ENCODE results near the gene ACO2.
A peak's percentile ranks its signal among the peaks of the same experiment; 100 is the strongest.

ACO2 gene

GRCh38 chr22:41548830-41549211 is 79.9 kb downstream of the ACO2 start:
- no peak for TF ChIP-seq CTCF (IDR thresholded peaks at IDR 0.05; ENCODE audit: low read depth, low read length)
- Histone ChIP-seq H3K4me3 (ENCODE audit: low read depth, low read length) (no peak overlapping the region), H3K27me3 (no peaks in the 10 kb centered on the region), H3K4me1 (peaks cover 3% of the 10 kb centered on the region; the same call in 1 of the 2 replicates), H3K36me3 (no peaks in the 10 kb centered on the region), H3K9me3 (no peaks in the 10 kb centered on the region)
- DNase-seq, result no peak

- no peak for TF ChIP-seq CTCF (IDR thresholded peaks at IDR 0.05; ENCODE audit: low read depth, low read length)
- no peaks in the 10 kb centered on the region for H3K9me3 ChIP-seq
- no peak for DNase-seq
- H3K36me3 ChIP-seq, result no peaks in the 10 kb centered on the region
- H3K4me1 ChIP-seq, result peaks cover 3% of the 10 kb centered on the region
- no peak overlapping the region for H3K4me3 ChIP-seq (ENCODE audit: low read depth, low read length)
- H3K27me3 ChIP-seq, result no peaks in the 10 kb centered on the region
These were observed 82.1 kb downstream of the ACO2 start for GRCh38 chr22:41550952-41551491.

- DNase-seq, result no peak
- Histone ChIP-seq H3K9me3 (no peaks in the 10 kb centered on the region), H3K4me1 (peaks cover 3% of the 10 kb centered on the region), H3K27me3 (no peaks in the 10 kb centered on the region), H3K36me3 (no peaks in the 10 kb centered on the region), H3K4me3 (ENCODE audit: low read depth, low read length) (no peak overlapping the region)
- TF ChIP-seq CTCF (IDR thresholded peaks at IDR 0.05; ENCODE audit: low read depth, low read length), result no peak
These were observed 83.1 kb downstream of the ACO2 start for GRCh38 chr22:41551877-41552582.

GRCh38 chr22:41555325-41555982 is 86.5 kb downstream of the ACO2 start:
- peaks cover 12% of the 10 kb centered on the region for H3K4me1 ChIP-seq
- H3K36me3 ChIP-seq, result no peaks in the 10 kb centered on the region
- no peak for TF ChIP-seq CTCF (IDR thresholded peaks at IDR 0.05; ENCODE audit: low read depth, low read length)
- no peak overlapping the region for H3K4me3 ChIP-seq (ENCODE audit: low read depth, low read length)
- peak; percentile 71 for DNase-seq
- H3K27me3 ChIP-seq, result no peaks in the 10 kb centered on the region
- H3K9me3 ChIP-seq, result no peaks in the 10 kb centered on the region

GRCh38 chr22:41556561-41556960 is 87.6 kb downstream of the ACO2 start:
- H3K9me3 ChIP-seq, result no peaks in the 10 kb centered on the region
- H3K36me3 ChIP-seq, result no peaks in the 10 kb centered on the region
- DNase-seq, result no peak
- TF ChIP-seq CTCF (IDR thresholded peaks at IDR 0.05; ENCODE audit: low read depth, low read length), result no peak
- H3K4me3 ChIP-seq (ENCODE audit: low read depth, low read length), result no peak overlapping the region
- peaks cover 18% of the 10 kb centered on the region for H3K4me1 ChIP-seq
- H3K27me3 ChIP-seq, result no peaks in the 10 kb centered on the region

Data from BE2C (cell line).